ENCODE data around the gene NHLH1. TPM values are rescaled to one million over a fixed set of nuclear protein-coding genes. Genes with fewer than 3 reads are reported as not detected.

Gene NHLH1
- total RNA-seq, 2 experiments from 2014 or later: 0.08 TPM; not detected in 1

GRCh38 chr1:160407839-160408801 is 41.2 kb downstream of the NHLH1 start:
- H3K36me3 Mint-ChIP-seq (ENCODE audit: low read depth): no peaks in the 10 kb centered on the region
- POLR2A ChIA-PET: no interaction called here

GRCh38 chr1:160408864-160409263 is 42.0 kb downstream of the NHLH1 start:
- H3K4me3 Mint-ChIP-seq: no peak overlapping the region
- H3K9me3 Mint-ChIP-seq: no peaks in the 10 kb centered on the region
- TF ChIP-seq CTCF (IDR thresholded peaks at IDR 0.05): no peak
- no peaks in the 10 kb centered on the region for H3K27me3 Mint-ChIP-seq
- Histone ChIP-seq H3K27ac (ENCODE audit: low read depth in 1 of 2, low read length in 2 of 2) (no peak overlapping the region), H3K36me3 (ENCODE audit: insufficient read depth, low read length) (no peaks in the 10 kb centered on the region), H3K4me3 (ENCODE audit: low read length) (no peak overlapping the region), H3K9me3 (ENCODE audit: control insufficient read depth in 1 of 2, insufficient read depth in 1 of 2, low read length in 2 of 2) (no peaks in the 10 kb centered on the region), H3K4me1 (ENCODE audit: insufficient read depth, low read length) (no peaks in the 10 kb centered on the region), H3K27me3 (ENCODE audit: control insufficient read depth in 1 of 2, insufficient read depth in 2 of 2, low read length in 2 of 2) (no peaks in the 10 kb centered on the region)
- ATAC-seq (ENCODE audit: poor library complexity): no peak
- H3K27ac Mint-ChIP-seq: no peak overlapping the region
- no peak for DNase-seq
- no peaks in the 10 kb centered on the region for H3K4me1 Mint-ChIP-seq (ENCODE audit: low read depth)
- H3K36me3 Mint-ChIP-seq (ENCODE audit: low read depth): no peaks in the 10 kb centered on the region
- CTCF ChIA-PET: no interaction called here
- intact Hi-C loops (cut with DNase I, micrococcal nuclease): no loop called here
- POLR2A ChIA-PET: no interaction called here

More at GRCh38 chr1:160407839-160408801, 41.2 kb downstream of the NHLH1 start:
- no peaks in the 10 kb centered on the region for H3K9me3 ChIP-seq (ENCODE audit: control insufficient read depth in 1 of 2, insufficient read depth in 1 of 2, low read length in 2 of 2)
- intact Hi-C loops (cut with DNase I, micrococcal nuclease): no loop called here
- CTCF ChIA-PET: no interaction called here
- DNase-seq (no peak), ATAC-seq (ENCODE audit: poor library complexity) (no peak)
- no peaks in the 10 kb centered on the region for H3K4me1 Mint-ChIP-seq (ENCODE audit: low read depth)
- H3K4me3 ChIP-seq (ENCODE audit: low read length): no peak overlapping the region
- no peak overlapping the region for H3K4me3 Mint-ChIP-seq
- no peaks in the 10 kb centered on the region for H3K36me3 ChIP-seq (ENCODE audit: insufficient read depth, low read length)
- H3K27me3 Mint-ChIP-seq: peaks cover 2% of the 10 kb centered on the region
- no peaks in the 10 kb centered on the region for H3K9me3 Mint-ChIP-seq
- no peak for TF ChIP-seq CTCF (IDR thresholded peaks at IDR 0.05)
- no peaks in the 10 kb centered on the region for H3K27me3 ChIP-seq (ENCODE audit: control insufficient read depth in 1 of 2, insufficient read depth in 2 of 2, low read length in 2 of 2)
- H3K4me1 ChIP-seq (ENCODE audit: insufficient read depth, low read length): no peaks in the 10 kb centered on the region
- no peak overlapping the region for H3K27ac Mint-ChIP-seq
- H3K27ac ChIP-seq (ENCODE audit: low read depth in 1 of 2, low read length in 2 of 2): no peak overlapping the region

- CTCF ChIA-PET: no interaction called here
- Histone ChIP-seq H3K9me3 (ENCODE audit: control insufficient read depth in 1 of 2, insufficient read depth in 1 of 2, low read length in 2 of 2) (no peaks in the 10 kb centered on the region), H3K27ac (ENCODE audit: low read depth in 1 of 2, low read length in 2 of 2) (no peak overlapping the region), H3K4me1 (ENCODE audit: insufficient read depth, low read length) (no peaks in the 10 kb centered on the region), H3K27me3 (ENCODE audit: control insufficient read depth in 1 of 2, insufficient read depth in 2 of 2, low read length in 2 of 2) (no peaks in the 10 kb centered on the region), H3K36me3 (ENCODE audit: insufficient read depth, low read length) (no peaks in the 10 kb centered on the region), H3K4me3 (ENCODE audit: low read length) (no peak overlapping the region)
- no peaks in the 10 kb centered on the region for H3K27me3 Mint-ChIP-seq
- H3K36me3 Mint-ChIP-seq (ENCODE audit: low read depth): no peaks in the 10 kb centered on the region
- intact Hi-C loops (cut with DNase I, micrococcal nuclease): no loop called here
- H3K9me3 Mint-ChIP-seq: no peaks in the 10 kb centered on the region
- H3K4me1 Mint-ChIP-seq (ENCODE audit: low read depth): no peaks in the 10 kb centered on the region
- no peak overlapping the region for H3K27ac Mint-ChIP-seq
- no peak overlapping the region for H3K4me3 Mint-ChIP-seq
- TF ChIP-seq CTCF (IDR thresholded peaks at IDR 0.05): no peak
- POLR2A ChIA-PET: no interaction called here
- DNase-seq (no peak), ATAC-seq (ENCODE audit: poor library complexity) (no peak)
These were observed 42.6 kb downstream of the NHLH1 start for GRCh38 chr1:160409486-160409885.

Measured in CD4-positive, alpha-beta T cell (primary cell).